ENCODE data around the gene TRRAP.
A peak's percentile ranks its signal among the peaks of the same experiment; 100 is the strongest.

The TRRAP gene

DNA sequence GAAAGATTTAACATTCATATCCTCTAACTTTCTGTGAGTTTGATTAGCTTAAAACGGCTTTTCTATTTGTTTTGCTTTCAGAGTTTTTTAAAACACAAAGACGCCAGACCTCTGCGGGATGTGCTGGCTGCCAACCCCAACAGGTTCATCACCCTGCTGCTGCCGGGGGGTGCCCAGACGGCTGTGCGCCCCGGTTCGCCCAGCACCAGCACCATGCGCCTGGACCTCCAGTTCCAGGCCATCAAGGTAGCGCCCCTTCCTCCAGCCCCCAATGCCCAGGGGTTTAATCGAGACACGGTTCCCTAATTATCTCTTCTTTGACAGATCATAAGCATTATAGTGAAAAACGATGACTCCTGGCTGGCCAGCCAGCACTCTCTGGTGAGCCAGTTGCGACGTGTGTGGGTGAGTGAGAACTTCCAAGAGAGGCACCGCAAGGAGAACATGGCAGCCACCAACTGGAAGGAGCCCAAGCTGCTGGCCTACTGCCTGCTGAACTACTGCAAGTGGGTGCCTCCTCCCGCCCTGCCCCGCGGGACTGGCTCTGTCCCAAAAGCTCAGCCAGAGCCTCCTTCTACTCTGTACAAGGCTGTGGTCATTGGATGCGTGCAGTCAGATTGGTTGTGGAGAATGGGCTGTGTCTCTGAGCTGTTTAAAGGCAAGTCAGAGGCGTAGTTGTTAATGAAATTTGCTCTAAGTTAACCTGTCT is 71.2 kb downstream of the TRRAP start:
- Histone ChIP-seq H2BK15ac (ENCODE audit: low read length) (no peak overlapping the region), H4K8ac (ENCODE audit: low read depth, low read length) (no peak overlapping the region), H3K4me2 (ENCODE audit: insufficient read depth, low read length, poor library complexity, severe bottlenecking) (no peak overlapping the region), H3K36me3 (replicated peaks in 1 of 2; ENCODE audit: control insufficient read depth in 2 of 2, insufficient read depth in 2 of 2, low read length in 2 of 2) (peaks cover 64 to 98% of the 10 kb centered on the region in 2 donors), H3K27me3 (ENCODE audit: control insufficient read depth in 3 of 3, insufficient read depth in 3 of 3, low read depth in 1 of 3, low read length in 3 of 3) (peaks cover 0 to 3% (median 0%) of the 10 kb centered on the region in 3 experiments), H2BK5ac (ENCODE audit: low read length) (no peak overlapping the region), H2BK120ac (ENCODE audit: low read depth, low read length) (no peak overlapping the region), H3K9ac (ENCODE audit: low read depth, low read length, poor library complexity) (no peak overlapping the region), H3K14ac (ENCODE audit: low read length) (no peak overlapping the region), H3K4ac (ENCODE audit: low read length) (no peak overlapping the region), H4K91ac (ENCODE audit: low read depth, low read length, poor library complexity) (no peak overlapping the region), H3K4me1 (ENCODE audit: control insufficient read depth in 2 of 2, insufficient read depth in 1 of 2, low read depth in 1 of 2, low read length in 2 of 2) (peaks cover 0 to 3% of the 10 kb centered on the region in 2 donors), H3K4me3 (ENCODE audit: low read length in 2 of 2) (no peak overlapping the region), H3K23ac (ENCODE audit: low read depth, low read length, poor library complexity) (no peak overlapping the region), H3K79me1 (ENCODE audit: low read depth, low read length) (peaks cover 5% of the 10 kb centered on the region), H2AK5ac (ENCODE audit: low read depth, low read length) (no peak overlapping the region), H3K27ac (replicated peaks; ENCODE audit: low read length) (no peak overlapping the region), H2AFZ (ENCODE audit: low read length) (no peak overlapping the region), H3K9me3 (replicated peaks in 1 of 2; ENCODE audit: control insufficient read depth in 2 of 2, insufficient read depth in 1 of 2, low read depth in 1 of 2, low read length in 2 of 2) (peaks cover 0 to 3% of the 10 kb centered on the region in 2 donors), H2BK12ac (ENCODE audit: low read length) (no peak overlapping the region), H3K18ac (ENCODE audit: low read length) (no peak overlapping the region)
- no peak for DNase-seq (ENCODE audit: low spot score)
- no CpG with 5 or more reads among the region's 21 CpGs for WGBS, 2 donors (ENCODE audit: extremely low coverage in 2 of 2, insufficient read length in 2 of 2, insufficient replicate concordance in 1 of 2)

GRCh38 chr7:98955992-98956391 is 77.7 kb downstream of the TRRAP start:
- Histone ChIP-seq H2BK5ac (ENCODE audit: low read length) (no peak overlapping the region), H3K9ac (ENCODE audit: low read depth, low read length, poor library complexity) (no peak overlapping the region), H3K27ac (replicated peaks; ENCODE audit: low read length) (no peak overlapping the region), H3K18ac (ENCODE audit: low read length) (no peak overlapping the region), H3K4me2 (ENCODE audit: insufficient read depth, low read length, poor library complexity, severe bottlenecking) (no peak overlapping the region), H2BK120ac (ENCODE audit: low read depth, low read length) (no peak overlapping the region), H2AK5ac (ENCODE audit: low read depth, low read length) (no peak overlapping the region), H2AFZ (ENCODE audit: low read length) (no peak overlapping the region), H3K36me3 (replicated peaks in 1 of 2; ENCODE audit: control insufficient read depth in 2 of 2, insufficient read depth in 2 of 2, low read length in 2 of 2) (peaks cover 68 to 99% of the 10 kb centered on the region in 2 donors), H3K4ac (ENCODE audit: low read length) (no peak overlapping the region), H2BK15ac (ENCODE audit: low read length) (no peak overlapping the region), H4K91ac (ENCODE audit: low read depth, low read length, poor library complexity) (no peak overlapping the region), H3K4me1 (ENCODE audit: control insufficient read depth in 2 of 2, insufficient read depth in 1 of 2, low read depth in 1 of 2, low read length in 2 of 2) (no peaks in the 10 kb centered on the region), H3K14ac (ENCODE audit: low read length) (peak overlapping the region; percentile 50), H2BK12ac (ENCODE audit: low read length) (no peak overlapping the region), H4K8ac (ENCODE audit: low read depth, low read length) (no peak overlapping the region), H3K27me3 (ENCODE audit: control insufficient read depth in 3 of 3, insufficient read depth in 3 of 3, low read depth in 1 of 3, low read length in 3 of 3) (no peaks in the 10 kb centered on the region), H3K23ac (ENCODE audit: low read depth, low read length, poor library complexity) (peak overlapping the region; percentile 61), H3K4me3 (ENCODE audit: low read length in 2 of 2) (peak overlapping the region in 1 of 2 donors; percentile 46), H3K9me3 (replicated peaks in 1 of 2; ENCODE audit: control insufficient read depth in 2 of 2, insufficient read depth in 1 of 2, low read depth in 1 of 2, low read length in 2 of 2) (no peaks in the 10 kb centered on the region), H3K79me1 (ENCODE audit: low read depth, low read length) (peaks cover 4% of the 10 kb centered on the region)
- DNase-seq (ENCODE audit: low spot score): no peak
- WGBS, 2 donors (ENCODE audit: extremely low coverage in 2 of 2, insufficient read length in 2 of 2, insufficient replicate concordance in 1 of 2): no CpG with 5 or more reads among the region's 19 CpGs

DNA sequence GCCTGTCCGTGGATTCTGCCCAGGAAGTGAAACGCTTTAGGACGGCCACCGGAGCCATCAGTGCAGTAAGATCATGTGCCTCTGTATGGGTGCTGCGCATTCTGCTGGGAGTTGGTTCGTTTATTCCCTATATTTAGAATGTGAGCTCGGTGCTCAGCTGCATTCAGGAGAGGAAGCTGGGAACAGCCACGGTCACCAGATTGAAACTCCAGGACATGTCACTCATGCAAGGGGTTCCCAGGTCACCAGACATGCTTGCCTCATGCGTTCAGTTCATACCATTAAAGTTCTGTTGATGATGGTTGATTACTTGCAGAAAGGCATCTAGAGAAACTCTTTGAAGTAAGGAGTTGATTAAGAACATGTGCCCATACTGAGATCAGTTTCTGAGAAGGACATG is 78.1 kb downstream of the TRRAP start:
- Histone ChIP-seq H2AFZ (ENCODE audit: low read length) (no peak overlapping the region), H3K27me3 (ENCODE audit: control insufficient read depth in 3 of 3, insufficient read depth in 3 of 3, low read depth in 1 of 3, low read length in 3 of 3) (no peaks in the 10 kb centered on the region), H2AK5ac (ENCODE audit: low read depth, low read length) (no peak overlapping the region), H3K4me2 (ENCODE audit: insufficient read depth, low read length, poor library complexity, severe bottlenecking) (no peak overlapping the region), H4K91ac (ENCODE audit: low read depth, low read length, poor library complexity) (no peak overlapping the region), H2BK120ac (ENCODE audit: low read depth, low read length) (no peak overlapping the region), H3K36me3 (replicated peaks in 1 of 2; ENCODE audit: control insufficient read depth in 2 of 2, insufficient read depth in 2 of 2, low read length in 2 of 2) (peaks cover 69 to 99% of the 10 kb centered on the region in 2 donors), H3K4me3 (ENCODE audit: low read length in 2 of 2) (no peak overlapping the region), H3K9me3 (replicated peaks in 1 of 2; ENCODE audit: control insufficient read depth in 2 of 2, insufficient read depth in 1 of 2, low read depth in 1 of 2, low read length in 2 of 2) (no peaks in the 10 kb centered on the region), H3K23ac (ENCODE audit: low read depth, low read length, poor library complexity) (no peak overlapping the region), H2BK12ac (ENCODE audit: low read length) (no peak overlapping the region), H3K18ac (ENCODE audit: low read length) (no peak overlapping the region), H3K27ac (replicated peaks; ENCODE audit: low read length) (no peak overlapping the region), H3K79me1 (ENCODE audit: low read depth, low read length) (peaks cover 4% of the 10 kb centered on the region), H4K8ac (ENCODE audit: low read depth, low read length) (no peak overlapping the region), H3K9ac (ENCODE audit: low read depth, low read length, poor library complexity) (no peak overlapping the region), H3K14ac (ENCODE audit: low read length) (no peak overlapping the region), H3K4ac (ENCODE audit: low read length) (no peak overlapping the region), H2BK5ac (ENCODE audit: low read length) (no peak overlapping the region), H2BK15ac (ENCODE audit: low read length) (no peak overlapping the region), H3K4me1 (ENCODE audit: control insufficient read depth in 2 of 2, insufficient read depth in 1 of 2, low read depth in 1 of 2, low read length in 2 of 2) (no peaks in the 10 kb centered on the region)
- no CpG with 5 or more reads among the region's 9 CpGs for WGBS, 2 donors (ENCODE audit: extremely low coverage in 2 of 2, insufficient read length in 2 of 2, insufficient replicate concordance in 1 of 2)
- no peak for DNase-seq (ENCODE audit: low spot score)

DNA sequence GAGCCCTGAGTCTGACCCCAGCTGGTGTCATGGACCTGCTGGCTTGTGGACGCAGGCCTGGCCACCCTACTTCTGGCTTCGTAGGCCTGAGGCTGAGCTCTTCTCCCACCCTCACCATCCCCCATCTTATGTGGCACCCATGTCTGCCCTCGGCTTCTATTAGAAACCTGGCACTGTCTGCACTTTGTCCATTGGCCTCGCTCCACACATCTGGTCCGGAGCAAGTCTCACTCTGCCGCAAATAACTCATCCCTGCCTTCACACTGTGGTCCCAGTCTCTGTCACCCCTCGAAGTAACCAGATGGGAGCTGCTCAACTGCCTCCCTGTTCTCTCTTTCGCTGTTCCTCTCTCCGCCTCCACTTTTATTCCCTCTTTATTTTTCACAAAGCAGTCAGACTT is 78.6 kb downstream of the TRRAP start:
- H2BK120ac ChIP-seq (ENCODE audit: low read depth, low read length): no peak overlapping the region
- no peak overlapping the region for H3K18ac ChIP-seq (ENCODE audit: low read length)
- whole genome bisulfite sequencing, 2 donors (ENCODE audit: extremely low coverage in 2 of 2, insufficient read length in 2 of 2, insufficient replicate concordance in 1 of 2): no CpG with 5 or more reads among the region's 9 CpGs
- H3K23ac ChIP-seq (ENCODE audit: low read depth, low read length, poor library complexity): no peak overlapping the region
- no peak overlapping the region for H2BK15ac ChIP-seq (ENCODE audit: low read length)
- H3K14ac ChIP-seq (ENCODE audit: low read length): no peak overlapping the region
- H3K4ac ChIP-seq (ENCODE audit: low read length): no peak overlapping the region
- no peaks in the 10 kb centered on the region for H3K4me1 ChIP-seq (ENCODE audit: control insufficient read depth in 2 of 2, insufficient read depth in 1 of 2, low read depth in 1 of 2, low read length in 2 of 2)
- DNase-seq (ENCODE audit: low spot score): no peak
- no peak overlapping the region for H4K91ac ChIP-seq (ENCODE audit: low read depth, low read length, poor library complexity)
- H2BK12ac ChIP-seq (ENCODE audit: low read length): no peak overlapping the region
- H3K79me1 ChIP-seq (ENCODE audit: low read depth, low read length): peaks cover 4% of the 10 kb centered on the region
- no peak overlapping the region for H2AK5ac ChIP-seq (ENCODE audit: low read depth, low read length)
- H3K4me3 ChIP-seq (ENCODE audit: low read length in 2 of 2): no peak overlapping the region
- no peaks in the 10 kb centered on the region for H3K9me3 ChIP-seq (replicated peaks in 1 of 2; ENCODE audit: control insufficient read depth in 2 of 2, insufficient read depth in 1 of 2, low read depth in 1 of 2, low read length in 2 of 2)
- H3K27me3 ChIP-seq (ENCODE audit: control insufficient read depth in 3 of 3, insufficient read depth in 3 of 3, low read depth in 1 of 3, low read length in 3 of 3): no peaks in the 10 kb centered on the region
- no peak overlapping the region for H2BK5ac ChIP-seq (ENCODE audit: low read length)
- no peak overlapping the region for H3K9ac ChIP-seq (ENCODE audit: low read depth, low read length, poor library complexity)
- no peak overlapping the region for H2AFZ ChIP-seq (ENCODE audit: low read length)
- no peak overlapping the region for H3K4me2 ChIP-seq (ENCODE audit: insufficient read depth, low read length, poor library complexity, severe bottlenecking)
- H3K27ac ChIP-seq (replicated peaks; ENCODE audit: low read length): no peak overlapping the region
- H3K36me3 ChIP-seq (replicated peaks in 1 of 2; ENCODE audit: control insufficient read depth in 2 of 2, insufficient read depth in 2 of 2, low read length in 2 of 2): peaks cover 65 to 98% of the 10 kb centered on the region in 2 donors
- no peak overlapping the region for H4K8ac ChIP-seq (ENCODE audit: low read depth, low read length)
